GM23338 (cell line): ENCODE measurements around the gene CHRNB4. TPM values are rescaled to one million over a fixed set of nuclear protein-coding genes. Genes with fewer than 3 reads are reported as not detected.

Experiments used
- ATAC-seq: fragments of 200-7000 bp; cut with Tn5 transposase; 3 replicates; pipeline ENCODE4 v1.9.1; 2020
- DNase-seq: peaks from one replicate; pipeline ENCODE4 v3.0.0-alpha.2; 2015; ENCODE audit warnings: low spot score
- H2AFZ ChIP-seq: fragments of 200-600 bp; sonication (generic); 2 replicates; pipeline ENCODE4 v1.8.0; 2016; ENCODE audit warnings: antibody characterized with exemption, mild to moderate bottlenecking, moderate library complexity
- H3F3A ChIP-seq: fragments of 200-600 bp; sonication (generic); replicated peaks from 2 replicates; pipeline ENCODE4 v1.8.0; 2017; ENCODE audit warnings: antibody characterized with exemption, mixed run types, low read depth
- H3K27ac ChIP-seq: fragments of 200-600 bp; sonication (generic); 2 replicates; pipeline ENCODE4 v1.6.1; 2016; ENCODE audit warnings: low read depth
- H3K27me3 ChIP-seq: fragments of 200-600 bp; sonication (generic); 2 replicates; pipeline ENCODE4 v1.8.0; 2016; ENCODE audit warnings: mild to moderate bottlenecking, mixed run types, moderate library complexity; ENCODE audit not compliant: insufficient read depth
- H3K36me3 ChIP-seq: fragments of 200-600 bp; sonication (generic); 2 replicates; pipeline ENCODE4 v1.8.0; 2016; ENCODE audit warnings: mild to moderate bottlenecking; ENCODE audit not compliant: insufficient read depth
- H3K4me1 ChIP-seq: fragments of 200-600 bp; sonication (generic); 2 replicates; pipeline ENCODE4 v1.8.0; 2016; ENCODE audit warnings: mild to moderate bottlenecking, moderate library complexity; ENCODE audit not compliant: insufficient read depth
- H3K4me2 ChIP-seq: fragments of 200-600 bp; sonication (generic); 2 replicates; pipeline ENCODE4 v1.7.1; 2017; ENCODE audit warnings: mixed run types
- H3K4me3 ChIP-seq: fragments of 200-600 bp; sonication (generic); 2 replicates; pipeline ENCODE4 v1.6.1; 2016; ENCODE audit warnings: mixed run types
- H3K79me2 ChIP-seq: fragments of 200-600 bp; sonication (generic); replicated peaks from 2 replicates; pipeline ENCODE4 v1.8.0; 2017; ENCODE audit warnings: mild to moderate bottlenecking; ENCODE audit not compliant: insufficient read depth
- H3K9me2 ChIP-seq: fragments of 200-600 bp; sonication (generic); 2 replicates; pipeline ENCODE4 v1.8.0; 2017; ENCODE audit not compliant: insufficient read depth
- H4K20me1 ChIP-seq: fragments of 200-600 bp; sonication (generic); replicated peaks from 2 replicates; pipeline ENCODE4 v1.8.0; 2017; ENCODE audit warnings: mild to moderate bottlenecking; ENCODE audit not compliant: insufficient read depth
- H3K27ac Mint-ChIP-seq: 2 replicates; pipeline ENCODE4 v1.8.0; 2020; ENCODE audit warnings: inconsistent platforms, mild to moderate bottlenecking, moderate library complexity, mixed read lengths
- H3K27me3 Mint-ChIP-seq: 3 replicates; pipeline ENCODE4 v1.8.0; 2022; ENCODE audit warnings: low read depth, mild to moderate bottlenecking, moderate library complexity, mixed read lengths, inconsistent platforms; ENCODE audit not compliant: insufficient read depth, poor library complexity
- H3K36me3 Mint-ChIP-seq: 3 replicates; pipeline ENCODE4 v1.8.0; 2021; ENCODE audit warnings: low read depth, mild to moderate bottlenecking, inconsistent platforms, moderate library complexity, mixed read lengths
- H3K4me1 Mint-ChIP-seq: 3 replicates; pipeline ENCODE4 v1.8.0; 2020; ENCODE audit warnings: mild to moderate bottlenecking, inconsistent platforms, mixed read lengths
- H3K4me3 Mint-ChIP-seq: 3 replicates; pipeline ENCODE4 v1.8.0; 2021; ENCODE audit warnings: moderate library complexity, mild to moderate bottlenecking, inconsistent platforms, mixed read lengths
- H3K9me3 Mint-ChIP-seq: 3 replicates; pipeline ENCODE4 v1.8.0; 2020; ENCODE audit warnings: moderate library complexity, mild to moderate bottlenecking, inconsistent platforms, mixed read lengths
- EZH2phosphoT487 ChIP-seq: fragments of 200-600 bp; sonication (generic); IDR thresholded peaks from one replicate; pipeline ENCODE4 v1.8.1; 2018; ENCODE audit warnings: antibody characterized with exemption; ENCODE audit not compliant: unreplicated experiment
- STAT1 ChIP-seq: IDR thresholded peaks from one replicate; pipeline ENCODE4 v1.6.1; 2016; ENCODE audit warnings: antibody characterized with exemption; ENCODE audit not compliant: unreplicated experiment
- ZNF331 ChIP-seq: fragments of 250-450 bp; sonication (Bioruptor Pico); IDR thresholded peaks from 2 replicates; pipeline ENCODE4 v1.5.0; 2020; ENCODE audit warnings: low read depth, mild to moderate bottlenecking, moderate library complexity
- polyA plus RNA-seq: library from polyadenylated mRNA; unstranded; fragments of >200 nt; fragmentation: Nextera tagmentation; extraction: Ambion mirVana; gene quantifications from 2 replicates; pipeline ENCODE4 v1.2.1, GENCODE V29; 2016
- total RNA-seq: library from RNA; depleted of rRNA; stranded (reverse); fragments of >200 nt; shearing (Covaris generic); gene quantifications from 2 replicates; pipeline ENCODE4 v1.2.3, GENCODE V29; 2014
- TF ChIP-seq, protein P1 (sequence below): IDR thresholded peaks from one replicate; pipeline ENCODE4 v1.6.1; 2018; ENCODE audit warnings: antibody characterized with exemption; ENCODE audit not compliant: unreplicated experiment
- TF ChIP-seq, protein P2 (sequence below): IDR thresholded peaks from 2 replicates; pipeline ENCODE4 v1.6.1; 2016; ENCODE audit warnings: antibody characterized with exemption

Gene CHRNB4
- total and polyA plus RNA-seq, 2 experiments from 2014 or later, result 1.4 to 1.6 TPM

GRCh38 chr15:78679089-78679511 lies 38.1 kb upstream of the CHRNB4 start (continued):
- TF ChIP-seq, protein P1, sequence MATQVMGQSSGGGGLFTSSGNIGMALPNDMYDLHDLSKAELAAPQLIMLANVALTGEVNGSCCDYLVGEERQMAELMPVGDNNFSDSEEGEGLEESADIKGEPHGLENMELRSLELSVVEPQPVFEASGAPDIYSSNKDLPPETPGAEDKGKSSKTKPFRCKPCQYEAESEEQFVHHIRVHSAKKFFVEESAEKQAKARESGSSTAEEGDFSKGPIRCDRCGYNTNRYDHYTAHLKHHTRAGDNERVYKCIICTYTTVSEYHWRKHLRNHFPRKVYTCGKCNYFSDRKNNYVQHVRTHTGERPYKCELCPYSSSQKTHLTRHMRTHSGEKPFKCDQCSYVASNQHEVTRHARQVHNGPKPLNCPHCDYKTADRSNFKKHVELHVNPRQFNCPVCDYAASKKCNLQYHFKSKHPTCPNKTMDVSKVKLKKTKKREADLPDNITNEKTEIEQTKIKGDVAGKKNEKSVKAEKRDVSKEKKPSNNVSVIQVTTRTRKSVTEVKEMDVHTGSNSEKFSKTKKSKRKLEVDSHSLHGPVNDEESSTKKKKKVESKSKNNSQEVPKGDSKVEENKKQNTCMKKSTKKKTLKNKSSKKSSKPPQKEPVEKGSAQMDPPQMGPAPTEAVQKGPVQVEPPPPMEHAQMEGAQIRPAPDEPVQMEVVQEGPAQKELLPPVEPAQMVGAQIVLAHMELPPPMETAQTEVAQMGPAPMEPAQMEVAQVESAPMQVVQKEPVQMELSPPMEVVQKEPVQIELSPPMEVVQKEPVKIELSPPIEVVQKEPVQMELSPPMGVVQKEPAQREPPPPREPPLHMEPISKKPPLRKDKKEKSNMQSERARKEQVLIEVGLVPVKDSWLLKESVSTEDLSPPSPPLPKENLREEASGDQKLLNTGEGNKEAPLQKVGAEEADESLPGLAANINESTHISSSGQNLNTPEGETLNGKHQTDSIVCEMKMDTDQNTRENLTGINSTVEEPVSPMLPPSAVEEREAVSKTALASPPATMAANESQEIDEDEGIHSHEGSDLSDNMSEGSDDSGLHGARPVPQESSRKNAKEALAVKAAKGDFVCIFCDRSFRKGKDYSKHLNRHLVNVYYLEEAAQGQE, result no peak

DNA sequence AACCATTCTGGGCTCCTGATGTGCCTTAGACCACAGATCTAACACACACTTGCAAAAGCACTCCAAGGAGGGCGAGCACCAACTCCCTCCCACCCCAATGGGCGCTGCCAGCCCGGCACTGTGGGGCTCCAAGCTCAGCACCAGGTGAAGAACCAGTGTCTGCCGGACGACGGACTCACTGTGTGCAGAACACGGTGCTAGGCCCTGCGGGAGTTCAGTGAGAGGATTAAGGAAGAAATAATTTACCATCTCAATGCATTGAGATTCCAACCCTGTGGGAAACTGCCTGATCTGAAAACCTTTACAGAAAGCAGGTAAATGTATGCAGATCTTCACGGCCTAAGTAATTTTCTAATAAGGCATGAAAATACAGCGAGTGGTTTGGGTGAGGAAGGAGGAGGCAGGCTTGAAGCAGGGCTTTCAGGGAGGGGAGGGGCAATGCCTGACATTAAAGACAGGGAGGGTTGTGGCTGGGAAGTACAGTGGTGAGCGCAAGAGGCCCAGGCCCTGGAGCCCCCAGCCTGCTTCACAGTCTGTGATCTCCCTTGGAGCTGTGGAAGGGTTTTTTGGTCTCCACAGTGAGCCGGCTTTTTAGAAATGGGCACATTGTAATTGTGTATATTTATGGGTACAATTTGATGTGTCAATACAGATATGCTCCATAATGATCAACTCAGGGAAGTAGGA lies 35.6 kb upstream of the CHRNB4 start:
- Histone ChIP-seq H3K4me3 (no peak overlapping the region), H3K79me2 (no peaks in the 10 kb centered on the region), H3K36me3 (no peaks in the 10 kb centered on the region), H2AFZ (no peak overlapping the region), H3K4me1 (peaks cover 36% of the 10 kb centered on the region), H3K27ac (no peak overlapping the region), H3F3A (no peaks in the 10 kb centered on the region), H3K27me3 (no peaks in the 10 kb centered on the region), H4K20me1 (no peaks in the 10 kb centered on the region), H3K4me2 (0 out of 2 replicates have a peak overlapping the region, but pooled peaks have one; percentile 8), H3K9me2 (no peaks in the 10 kb centered on the region)
- Mint-ChIP-seq H3K4me1 (peaks cover 52% of the 10 kb centered on the region), H3K36me3 (no peaks in the 10 kb centered on the region), H3K4me3 (no peak overlapping the region), H3K9me3 (no peaks in the 10 kb centered on the region), H3K27ac (no peak overlapping the region), H3K27me3 (peaks cover 24% of the 10 kb centered on the region)
- TF ChIP-seq EZH2phosphoT487 (no peak), STAT1 (no peak), ZNF331 (no peak)
- TF ChIP-seq, protein P2, sequence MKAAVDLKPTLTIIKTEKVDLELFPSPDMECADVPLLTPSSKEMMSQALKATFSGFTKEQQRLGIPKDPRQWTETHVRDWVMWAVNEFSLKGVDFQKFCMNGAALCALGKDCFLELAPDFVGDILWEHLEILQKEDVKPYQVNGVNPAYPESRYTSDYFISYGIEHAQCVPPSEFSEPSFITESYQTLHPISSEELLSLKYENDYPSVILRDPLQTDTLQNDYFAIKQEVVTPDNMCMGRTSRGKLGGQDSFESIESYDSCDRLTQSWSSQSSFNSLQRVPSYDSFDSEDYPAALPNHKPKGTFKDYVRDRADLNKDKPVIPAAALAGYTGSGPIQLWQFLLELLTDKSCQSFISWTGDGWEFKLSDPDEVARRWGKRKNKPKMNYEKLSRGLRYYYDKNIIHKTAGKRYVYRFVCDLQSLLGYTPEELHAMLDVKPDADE, result no peak
- TF ChIP-seq, protein P1, result no peak
- ATAC-seq (peak; percentile 58), DNase-seq (peak; percentile 37)
